ENCODE measurements around the gene CIDEC.
"Not testable (repeated sequence)": the region's sequence is repeated elsewhere in the genome, so short reads cannot be mapped to it uniquely, and the experiment has no call there.

The CIDEC gene

GRCh38 chr3:9848860-9849259 is 31.2 kb downstream of the CIDEC start:
- DNase-seq (ENCODE audit: low read depth in 2 of 2, low spot score in 1 of 2), result not testable (repeated sequence)

GRCh38 chr3:9847870-9848269 is 32.2 kb downstream of the CIDEC start:
- DNase-seq (ENCODE audit: low read depth in 2 of 2, low spot score in 1 of 2), result not testable (repeated sequence)

DNA sequence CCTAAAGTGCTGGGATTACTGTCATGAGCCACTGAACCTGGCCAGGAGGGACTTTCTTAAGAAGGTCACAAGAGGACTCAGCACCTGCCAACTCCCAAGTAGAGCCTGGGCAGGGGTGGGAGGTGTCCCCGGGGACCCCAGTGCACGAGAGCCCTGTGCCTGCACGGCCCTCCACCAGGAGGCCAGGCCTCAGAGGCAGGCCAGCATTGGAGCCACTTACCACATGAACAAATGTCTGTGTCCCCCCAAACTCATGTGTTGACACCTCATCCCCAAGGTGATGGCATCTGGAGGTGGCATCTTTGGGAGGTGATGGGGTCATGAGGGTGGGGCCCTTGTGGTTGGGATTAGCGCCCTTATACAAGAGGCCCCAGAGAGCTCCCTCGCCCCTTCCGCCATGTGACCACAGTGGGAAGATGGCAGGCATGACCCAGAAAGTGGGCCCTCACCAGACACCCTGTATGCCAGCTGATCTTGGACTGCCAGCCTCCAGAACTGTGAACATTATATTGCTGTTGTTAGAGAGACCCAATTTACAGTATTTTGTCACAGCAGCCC is 33.0 kb downstream of the CIDEC start:
- DNase-seq (ENCODE audit: low read depth in 2 of 2, low spot score in 1 of 2), result no peak

GRCh38 chr3:9846231-9846630 is 33.8 kb downstream of the CIDEC start:
- no peak for DNase-seq (ENCODE audit: low read depth in 2 of 2, low spot score in 1 of 2)

GRCh38 chr3:9843715-9844438 is 36.2 kb downstream of the CIDEC start, which contains the start of gene RPUSD3:
RPUSD3 (minus strand) TSS chr3:9844008; CDS start chr3:9843990, 18 bp downstream.
- peak; percentile 95 to 96 for DNase-seq (ENCODE audit: low read depth in 2 of 2, low spot score in 1 of 2)

GRCh38 chr3:9841015-9841414 is 39.0 kb downstream of the CIDEC start:
- no peak for DNase-seq (ENCODE audit: low read depth in 2 of 2, low spot score in 1 of 2)

- no peak for DNase-seq (ENCODE audit: low read depth in 2 of 2, low spot score in 1 of 2)
Observed at GRCh38 chr3:9838856-9839255, 41.2 kb downstream of the CIDEC start.

DNA sequence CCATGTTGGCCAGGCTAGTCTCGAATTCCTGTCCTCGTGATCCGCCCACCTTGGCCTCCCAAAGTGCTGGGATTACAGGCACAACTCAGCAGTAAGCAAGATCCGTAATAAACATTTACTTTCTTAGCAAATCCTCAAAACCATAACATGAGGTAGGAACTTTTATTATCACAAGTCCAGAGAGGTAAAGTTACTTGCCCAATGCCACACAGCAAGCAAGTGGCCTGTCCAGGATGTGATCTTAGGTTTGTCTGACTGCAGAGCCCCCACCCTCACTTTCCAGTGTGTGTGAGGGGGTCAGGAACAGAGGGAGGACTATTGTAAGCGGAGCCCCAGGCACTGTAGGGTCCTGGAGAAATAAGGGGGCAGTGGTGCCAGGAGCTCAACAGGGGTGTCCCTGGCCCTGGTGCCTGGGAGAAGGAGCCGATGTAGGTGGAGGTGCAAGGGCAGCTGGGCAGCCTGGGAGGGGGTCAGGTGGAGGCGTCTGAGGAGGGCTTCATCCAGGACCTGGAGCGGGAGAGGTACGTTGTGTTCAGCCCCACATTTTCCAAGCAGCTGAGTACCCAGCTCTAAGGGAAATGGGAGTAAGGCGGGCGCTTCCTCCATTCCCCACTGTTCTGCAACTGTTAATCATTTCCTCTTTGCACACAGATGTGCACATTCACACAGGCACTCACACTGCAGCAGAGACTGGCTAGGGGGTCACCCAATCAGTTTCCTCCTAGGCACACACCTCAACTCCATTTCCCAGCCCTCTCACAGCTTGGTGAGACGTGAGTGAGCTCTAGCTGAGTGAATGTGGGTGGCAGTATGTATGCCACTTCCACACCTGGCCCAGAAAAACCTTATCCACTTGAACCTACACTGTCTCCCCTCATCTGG is 42.1 kb downstream of the CIDEC start:
- DNase-seq (ENCODE audit: low read depth in 2 of 2, low spot score in 1 of 2), result no peak

GRCh38 chr3:9834520-9835380 is 45.3 kb downstream of the CIDEC start:
- no peak for DNase-seq (ENCODE audit: low read depth in 2 of 2, low spot score in 1 of 2)

DNA sequence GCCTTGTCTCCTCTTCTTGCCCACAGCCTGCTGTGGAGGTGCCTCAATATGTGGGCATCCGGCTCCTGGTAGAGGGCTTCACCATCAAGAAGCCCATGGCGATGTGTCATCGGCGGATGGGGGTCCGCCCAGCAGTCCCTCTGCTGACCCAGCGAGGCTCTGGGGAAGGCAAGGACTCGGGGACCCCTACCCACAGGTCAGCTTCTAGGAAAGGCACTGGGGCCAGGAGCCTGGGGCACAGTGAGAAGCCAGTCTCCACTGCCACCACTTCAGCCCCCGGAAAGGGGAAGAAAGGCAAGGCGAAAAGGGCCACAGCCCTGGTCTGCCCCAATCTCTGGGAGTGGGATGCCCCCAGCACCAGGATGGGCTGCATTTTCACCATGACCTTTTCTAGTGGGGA is 47.0 kb downstream of the CIDEC start:
- DNase-seq (ENCODE audit: low read depth in 2 of 2, low spot score in 1 of 2), result no peak

GRCh38 chr3:9831253-9831652 is 48.8 kb downstream of the CIDEC start:
- DNase-seq (ENCODE audit: low read depth in 2 of 2, low spot score in 1 of 2), result no peak

- no peak for DNase-seq (ENCODE audit: low read depth in 2 of 2, low spot score in 1 of 2)
Observed at GRCh38 chr3:9828801-9829755, 51.0 kb downstream of the CIDEC start.

DNA sequence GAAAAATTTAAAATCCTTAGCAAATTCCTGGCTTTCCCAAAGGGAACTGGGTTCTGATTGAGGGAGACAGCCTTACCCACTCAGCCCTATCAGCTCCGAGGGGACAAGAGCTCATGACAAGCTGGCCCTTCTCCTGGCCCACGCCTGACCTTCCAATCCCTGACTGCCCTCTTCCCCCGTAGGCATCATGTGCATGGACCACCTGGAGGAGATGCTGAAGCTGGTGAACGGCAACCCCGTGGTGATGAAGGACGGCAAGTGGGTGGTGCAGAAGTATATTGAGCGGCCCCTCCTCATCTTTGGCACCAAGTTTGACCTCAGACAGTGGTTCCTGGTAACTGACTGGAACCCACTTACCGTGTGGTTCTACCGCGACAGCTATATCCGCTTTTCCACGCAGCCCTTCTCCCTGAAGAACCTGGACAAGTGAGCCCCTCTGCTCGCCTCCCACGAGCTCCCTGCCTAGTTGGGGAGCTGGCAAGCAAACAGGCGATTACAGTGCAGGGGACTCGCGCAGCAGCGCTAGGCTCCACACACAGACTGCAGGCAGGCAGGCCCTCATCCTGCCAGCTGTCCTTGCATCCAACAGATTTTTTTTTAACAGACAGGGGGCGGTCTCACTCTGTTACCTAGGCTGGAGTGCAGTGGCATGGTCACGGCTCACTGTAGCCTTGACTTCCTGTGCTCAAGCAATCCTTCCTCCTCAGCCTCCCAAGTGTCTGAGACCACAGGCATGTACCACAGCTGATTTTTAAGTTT is 53.1 kb downstream of the CIDEC start:
- DNase-seq (ENCODE audit: low read depth in 2 of 2, low spot score in 1 of 2), result no peak

DNA sequence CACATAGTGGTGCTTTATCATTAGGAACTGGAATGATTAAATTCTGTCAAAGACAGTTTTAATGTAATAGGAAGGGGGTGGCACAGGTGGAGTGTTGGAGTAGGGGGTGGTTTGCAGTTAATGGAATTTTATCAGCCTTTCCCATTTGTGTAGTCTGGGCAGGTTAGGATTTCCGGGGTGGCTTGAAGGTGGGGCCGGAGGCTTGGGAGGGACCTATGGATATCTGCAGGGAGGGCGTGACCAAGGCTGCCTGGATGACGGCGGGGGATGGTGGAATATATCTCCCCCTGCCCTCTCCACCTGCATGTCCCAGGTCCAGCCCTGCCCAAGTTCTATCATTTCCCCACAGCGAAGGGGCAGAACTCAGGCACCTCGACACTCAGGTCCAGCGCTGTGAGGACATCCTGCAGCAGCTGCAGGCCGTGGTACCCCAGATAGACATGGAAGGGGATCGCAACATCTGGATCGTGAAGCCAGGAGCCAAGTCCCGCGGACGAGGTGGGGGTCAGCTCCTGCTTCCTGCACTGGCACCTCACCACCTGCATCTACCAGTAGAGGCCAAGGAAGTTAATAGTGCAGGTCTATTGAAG is 54.5 kb downstream of the CIDEC start:
- no peak for DNase-seq (ENCODE audit: low read depth in 2 of 2, low spot score in 1 of 2)

DNA sequence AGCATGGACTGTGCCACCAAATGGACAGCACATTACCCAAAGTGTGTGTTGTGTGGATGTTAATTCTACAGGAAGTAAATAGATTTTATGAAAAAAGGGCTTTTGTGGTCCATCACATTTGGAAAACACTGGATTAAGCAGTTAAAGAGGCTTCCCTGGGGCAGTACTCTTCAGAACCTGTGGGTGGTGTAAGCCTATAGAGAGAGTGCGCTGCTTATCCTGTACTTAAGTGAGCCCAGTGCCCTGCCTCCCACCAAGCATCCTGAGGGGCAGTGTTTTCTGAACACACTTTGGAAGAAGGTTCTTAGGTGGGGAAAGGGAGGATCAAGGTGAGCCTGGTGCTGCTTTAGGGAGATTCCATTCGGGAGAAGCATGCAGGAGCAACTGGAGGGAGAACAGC is 59.1 kb downstream of the CIDEC start:
- DNase-seq (ENCODE audit: low read depth in 2 of 2, low spot score in 1 of 2), result no peak

GRCh38 chr3:9820543-9820942 is 59.5 kb downstream of the CIDEC start:
- no peak for DNase-seq (ENCODE audit: low read depth in 2 of 2, low spot score in 1 of 2)

GRCh38 chr3:9818666-9819335 is 61.3 kb downstream of the CIDEC start:
- no peak for DNase-seq (ENCODE audit: low read depth in 2 of 2, low spot score in 1 of 2)

GRCh38 chr3:9817436-9817835 is 62.6 kb downstream of the CIDEC start:
- DNase-seq (ENCODE audit: low read depth in 2 of 2, low spot score in 1 of 2), result no peak

Measured in stimulated activated CD8-positive, alpha-beta memory T cell treated with anti-CD3 and anti-CD28 coated beads, Interleukin-4, amount 100 ng/mL, for 1 hour (primary cell).